ENCODE measurements around the gene ADIG.

Gene ADIG

DNA sequence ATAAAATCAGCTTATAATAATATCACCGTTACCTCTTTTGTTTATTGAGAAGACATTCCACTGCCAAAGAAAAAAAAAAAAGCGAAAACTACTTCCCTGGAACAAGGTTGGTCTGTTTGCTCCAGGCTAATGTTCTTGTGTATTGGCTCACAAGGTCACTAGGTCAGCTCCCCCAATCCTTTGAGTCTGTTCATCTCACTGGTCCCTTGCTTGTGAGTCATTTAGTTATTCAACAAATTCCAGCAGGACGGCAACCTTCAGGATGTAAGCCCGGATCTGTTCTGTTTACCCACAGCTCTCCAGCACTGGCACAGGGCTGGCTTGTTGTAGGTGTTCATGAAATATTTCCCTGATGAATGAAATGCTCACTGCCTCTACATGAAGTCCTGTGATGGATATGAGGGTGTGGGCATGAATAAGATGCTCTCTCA is 23.9 kb downstream of the ADIG start:
- no peak for DNase-seq

- no peak for DNase-seq
These were observed 26.4 kb downstream of the ADIG start for GRCh38 chr20:38607351-38607750.

- DNase-seq, result no peak
These were observed 27.2 kb downstream of the ADIG start for GRCh38 chr20:38608188-38608587.

DNA sequence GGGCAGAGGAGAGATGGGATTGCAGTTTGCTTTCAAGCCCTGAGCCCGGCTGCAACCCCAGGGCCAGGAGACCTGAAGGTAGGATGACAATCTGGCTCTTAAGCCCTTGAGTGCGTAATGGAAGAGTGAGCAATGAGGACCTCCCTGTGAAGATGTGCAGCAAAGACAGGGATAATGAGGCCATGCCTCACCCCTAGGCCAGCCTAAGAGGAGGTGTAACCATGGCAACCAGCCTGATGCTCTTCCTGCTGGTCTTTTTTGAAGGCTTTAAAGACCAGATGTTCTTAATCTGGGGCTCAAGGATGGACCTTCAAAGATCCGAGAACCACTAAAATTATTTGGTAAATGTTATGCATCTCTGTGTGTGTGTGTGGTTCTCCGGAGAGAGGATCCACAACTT is 28.8 kb downstream of the ADIG start:
- no peak for DNase-seq

GRCh38 chr20:38610521-38610920 is 29.5 kb downstream of the ADIG start:
- DNase-seq, result no peak

DNA sequence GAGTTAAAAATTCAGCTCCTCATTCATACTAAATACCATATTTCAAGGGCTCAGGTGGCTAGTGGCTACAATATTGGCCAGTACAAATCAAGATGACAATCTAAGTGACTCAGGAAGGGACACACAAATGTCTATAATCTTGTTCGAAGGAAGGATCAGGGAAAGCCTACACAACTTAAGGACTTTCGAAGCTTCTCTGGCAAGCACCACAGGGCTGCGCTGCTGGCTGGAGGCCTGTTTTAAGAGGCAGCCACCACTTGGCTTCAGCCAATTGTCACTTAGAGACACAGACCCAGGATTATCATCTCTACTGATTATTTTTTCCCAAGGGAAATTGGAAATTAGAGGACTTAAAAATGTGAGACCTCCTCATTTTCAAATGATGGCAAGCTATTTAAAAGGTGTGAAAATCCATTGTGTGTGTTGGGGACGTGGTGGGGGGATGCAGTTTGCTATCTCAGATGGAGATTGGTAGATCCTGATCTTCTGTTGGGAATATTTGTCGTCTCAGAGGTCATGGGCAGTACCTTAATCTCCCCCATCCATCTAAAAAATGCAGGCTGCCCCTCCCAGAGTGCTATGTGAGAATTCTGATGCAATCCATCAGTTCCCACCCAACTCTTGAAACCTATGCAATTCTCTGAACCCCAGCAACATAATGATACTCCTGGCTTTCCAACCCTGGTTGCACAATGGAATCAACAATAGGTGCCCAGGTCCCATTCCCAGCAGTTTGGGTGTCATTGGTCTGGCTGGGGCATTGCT is 31.9 kb downstream of the ADIG start:
- no peak for DNase-seq

GRCh38 chr20:38615283-38615682 is 34.3 kb downstream of the ADIG start:
- DNase-seq, result no peak

GRCh38 chr20:38616457-38616856 is 35.5 kb downstream of the ADIG start:
- DNase-seq, result no peak

DNA sequence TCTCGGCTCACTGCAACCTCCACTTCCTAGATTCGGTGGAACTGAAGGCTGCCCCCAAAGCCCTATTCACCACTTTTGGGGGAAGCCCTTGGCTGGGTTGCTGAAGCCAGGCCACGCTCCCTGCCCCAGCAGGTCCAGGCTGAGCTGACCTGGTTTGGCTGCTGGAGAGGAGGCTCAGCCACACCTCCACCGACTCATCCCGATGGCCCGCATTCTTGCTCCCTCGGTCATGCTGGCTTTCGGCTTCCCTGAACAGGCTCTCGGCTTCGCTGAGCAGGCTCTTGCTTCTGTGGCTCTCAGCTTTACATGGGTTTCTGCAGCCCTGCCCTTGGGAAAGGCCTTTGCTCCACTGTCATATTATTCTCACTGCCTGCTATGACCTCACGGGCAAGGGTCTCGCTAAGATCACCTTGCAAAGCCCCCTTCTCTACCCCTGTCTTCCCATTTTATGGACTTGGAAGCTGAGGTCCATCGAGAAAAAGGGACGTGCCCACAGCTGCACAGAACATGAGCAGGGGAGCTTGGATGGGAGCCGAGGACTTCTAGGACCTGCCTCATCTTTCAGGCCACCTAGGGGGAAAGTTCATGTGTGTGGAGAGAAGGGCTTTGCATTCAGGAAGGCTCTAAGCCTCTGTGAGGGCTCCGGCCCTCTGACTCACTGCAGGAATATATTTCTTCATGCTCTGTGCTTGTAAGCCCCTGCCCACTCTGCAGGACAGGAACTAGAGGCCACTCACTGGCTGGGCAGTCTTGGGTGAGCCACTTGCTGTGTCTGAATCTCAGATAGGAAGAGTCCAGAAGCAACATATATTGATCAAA is 36.2 kb downstream of the ADIG start:
- DNase-seq, result no peak

- no peak for DNase-seq
These were observed 36.8 kb downstream of the ADIG start for GRCh38 chr20:38617830-38618196.

DNA sequence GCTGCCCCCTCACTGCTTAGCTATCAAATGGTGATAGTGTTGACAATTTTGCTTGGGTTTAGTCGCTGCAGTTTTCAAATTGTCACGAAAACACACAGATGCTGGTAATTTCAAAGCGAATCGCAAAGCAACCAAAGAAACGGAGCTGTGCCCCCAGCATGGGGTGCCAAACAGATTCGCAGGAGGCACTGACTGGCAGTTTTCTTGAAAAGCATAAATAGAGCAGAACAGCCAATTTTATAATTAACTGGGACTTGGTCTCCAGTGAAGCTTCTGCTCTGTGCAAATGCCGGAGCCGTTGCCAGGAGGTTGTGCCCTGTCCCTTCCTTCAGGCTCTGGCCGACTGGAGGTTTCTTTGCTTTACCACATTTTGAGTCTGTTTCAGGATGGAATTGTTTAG is 39.4 kb downstream of the ADIG start:
- no peak for DNase-seq

DNA sequence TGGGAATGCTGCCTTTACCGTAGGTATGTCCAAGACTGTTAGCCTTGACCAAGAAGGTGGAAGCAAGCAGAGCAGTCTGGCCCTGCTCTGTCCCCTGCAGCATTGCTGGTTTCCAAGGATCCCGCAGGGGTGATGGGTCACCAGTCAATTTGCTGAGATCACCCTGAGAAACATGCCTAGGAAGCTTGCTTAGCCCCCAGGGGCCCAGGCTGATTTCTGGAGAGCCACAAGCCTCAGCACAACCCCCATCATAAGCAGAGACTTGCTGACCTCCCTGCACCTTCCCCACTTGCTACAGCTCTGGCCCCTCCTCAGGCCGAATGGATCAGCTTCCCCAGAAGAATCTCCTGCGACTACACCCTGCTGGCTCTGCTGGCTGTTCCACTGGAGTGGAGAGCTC is 42.1 kb downstream of the ADIG start:
- DNase-seq, result no peak

GRCh38 chr20:38624084-38624483 is 43.1 kb downstream of the ADIG start:
- no peak for DNase-seq

- no peak for DNase-seq
These were observed 44.9 kb downstream of the ADIG start for GRCh38 chr20:38625896-38626295.

DNA sequence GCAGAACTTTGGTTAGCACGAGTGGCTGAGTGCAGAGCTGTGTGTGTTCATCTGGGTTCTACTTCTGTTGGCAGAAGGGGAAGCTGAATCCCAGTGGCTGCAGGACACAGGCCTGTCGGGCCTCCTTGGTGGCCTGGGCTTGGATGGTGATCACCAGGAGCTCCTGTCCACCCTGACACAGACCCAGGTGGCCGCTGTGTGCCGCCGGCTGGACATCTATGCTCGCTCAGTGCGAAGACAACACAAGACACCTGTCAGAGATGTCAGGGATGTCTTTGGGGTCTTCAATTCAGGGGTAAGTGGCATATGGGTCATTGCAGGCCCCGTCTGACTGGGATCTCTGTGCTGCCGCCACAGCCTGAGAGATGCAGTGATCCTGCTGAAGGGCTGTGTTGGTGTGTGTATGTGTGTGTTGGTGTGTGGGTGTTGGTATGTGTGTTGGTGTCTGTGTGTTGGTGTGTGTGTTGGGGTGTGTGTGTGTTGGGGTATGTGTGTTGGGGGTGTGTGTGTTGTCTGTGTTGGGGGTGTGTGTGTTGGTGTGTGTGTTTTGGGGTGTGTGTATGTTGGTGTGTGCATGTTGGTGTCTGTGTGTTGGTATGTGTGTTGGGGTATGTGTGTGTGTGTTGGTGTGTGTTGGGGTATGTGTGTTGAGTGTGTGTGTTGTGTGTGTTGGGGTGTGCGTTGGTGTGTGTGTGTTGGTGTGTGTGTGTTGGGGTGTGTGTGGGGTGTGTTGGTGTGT is 46.1 kb downstream of the ADIG start:
- no peak for DNase-seq

DNA sequence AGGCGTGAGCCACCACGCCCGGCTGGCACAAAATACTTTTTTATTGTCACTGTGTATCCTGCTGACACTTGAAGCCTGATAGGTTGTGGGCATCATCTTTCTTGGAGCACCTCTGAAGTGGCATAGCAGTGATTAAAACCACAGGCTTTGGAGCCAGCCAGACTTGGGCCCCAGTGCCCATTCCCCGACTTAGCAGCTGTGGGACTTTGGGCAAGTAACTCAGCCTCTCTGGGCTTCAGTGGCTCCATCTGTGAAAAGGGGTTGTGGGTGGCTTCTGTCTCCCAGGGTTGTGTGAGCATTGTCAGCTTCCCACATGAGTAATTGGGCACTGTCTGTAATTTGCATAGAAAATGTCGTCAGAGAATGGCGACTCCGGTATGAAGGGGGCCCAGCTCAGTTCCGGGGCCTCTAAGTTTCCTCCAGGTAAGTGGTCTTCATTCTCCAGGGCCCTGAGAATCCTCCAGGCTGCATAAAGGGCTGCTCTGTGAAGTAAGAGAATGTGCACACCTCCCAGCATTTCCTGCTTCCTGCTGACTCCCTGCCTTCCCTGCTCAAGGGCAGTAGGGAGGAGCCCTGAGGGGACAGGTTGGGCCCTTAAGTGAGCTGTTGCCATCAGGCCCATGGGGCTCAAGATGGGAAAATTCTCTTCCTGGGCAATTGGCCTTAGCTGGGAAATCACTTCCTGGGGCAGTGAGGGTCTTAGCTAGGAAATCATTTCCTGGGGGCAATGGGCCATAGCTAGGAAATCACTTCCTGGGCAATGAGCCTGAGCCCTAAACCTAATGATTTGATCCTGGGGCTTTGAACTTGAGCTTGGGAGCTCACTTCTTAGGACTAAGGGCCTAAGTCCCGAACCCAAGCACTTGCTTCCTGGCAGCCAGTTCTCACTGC is 47.8 kb downstream of the ADIG start:
- DNase-seq, result no peak

GRCh38 chr20:38629979-38630378 is 49.0 kb downstream of the ADIG start:
- DNase-seq, result no peak

DNA sequence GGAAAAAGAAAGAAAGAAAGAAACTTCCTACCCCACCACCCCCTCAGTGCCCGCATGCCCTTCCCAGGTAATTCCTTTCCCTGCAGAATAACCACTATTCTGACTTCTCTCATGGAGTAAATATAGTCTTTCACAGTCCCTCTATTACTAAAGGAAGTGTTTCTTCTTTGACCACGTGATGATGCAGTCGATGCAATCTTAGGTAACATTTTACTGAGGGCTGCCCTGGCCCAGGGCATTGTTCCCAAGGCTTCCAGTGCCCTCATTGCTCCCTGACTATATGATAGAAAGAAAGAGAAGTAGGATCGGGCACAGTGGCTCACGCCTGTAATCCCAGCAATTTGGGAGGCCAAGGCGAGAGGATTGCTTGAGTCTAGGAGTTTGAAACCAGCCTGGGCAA is 49.7 kb downstream of the ADIG start:
- DNase-seq, result no peak

GRCh38 chr20:38631155-38632022 is 50.4 kb downstream of the ADIG start:
- DNase-seq, result no peak

- no peak for DNase-seq
These were observed 52.6 kb downstream of the ADIG start for GRCh38 chr20:38633577-38634093.

GRCh38 chr20:38635721-38636288 is 54.8 kb downstream of the ADIG start:
- DNase-seq, result no peak
